ENCODE data around the gene ACKR1. TPM values are rescaled to one million over a fixed set of nuclear protein-coding genes. Genes with fewer than 3 reads are reported as not detected.

Gene ACKR1
- total RNA-seq, 1 donor from 2014 or later: not detected

- Histone ChIP-seq H3K4me3 (no peak overlapping the region), H3K4me2 (no peak overlapping the region), H3K79me2 (ENCODE audit: low read depth) (no peaks in the 10 kb centered on the region), H3K9me3 (ENCODE audit: low read depth) (no peaks in the 10 kb centered on the region), H3K36me3 (no peaks in the 10 kb centered on the region), H4K20me1 (ENCODE audit: low read depth) (no peaks in the 10 kb centered on the region), H3K27me3 (peaks cover 18% of the 10 kb centered on the region), H3K27ac (no peak overlapping the region), H3F3A (ENCODE audit: low read depth) (no peaks in the 10 kb centered on the region), H3K4me1 (peaks cover 20% of the 10 kb centered on the region), H2AFZ (replicated peaks) (no peak overlapping the region), H3K9ac (no peak overlapping the region)
- Mint-ChIP-seq H3K27me3 (ENCODE audit: insufficient read depth, low read depth) (peaks cover 23% of the 10 kb centered on the region), H3K27ac (no peak overlapping the region), H3K9me3 (no peaks in the 10 kb centered on the region), H3K4me1 (peaks cover 39% of the 10 kb centered on the region), H3K4me3 (no peak overlapping the region), H3K36me3 (no peaks in the 10 kb centered on the region)
- DNase-seq (ENCODE audit: low spot score): no peak
- no peak for TF ChIP-seq EZH2 (IDR thresholded peaks at IDR 0.05)
- TF ChIP-seq EZH2phosphoT487 (IDR thresholded peaks at IDR 0.05): no peak
Observed at GRCh38 chr1:159207080-159207479, 2.4 kb downstream of the ACKR1 start.

GRCh38 chr1:159207774-159208173 lies 3.1 kb downstream of the ACKR1 start:
- Histone ChIP-seq H3K27me3 (peaks cover 21% of the 10 kb centered on the region), H3K4me2 (peak overlapping the region; percentile 72), H3K4me1 (peaks cover 20% of the 10 kb centered on the region), H4K20me1 (ENCODE audit: low read depth) (no peaks in the 10 kb centered on the region), H2AFZ (replicated peaks) (peak overlapping the region; percentile 15), H3F3A (ENCODE audit: low read depth) (no peaks in the 10 kb centered on the region), H3K36me3 (no peaks in the 10 kb centered on the region), H3K27ac (no peak overlapping the region), H3K4me3 (peak overlapping the region; percentile 38), H3K9ac (no peak overlapping the region), H3K9me3 (ENCODE audit: low read depth) (no peaks in the 10 kb centered on the region), H3K79me2 (ENCODE audit: low read depth) (no peaks in the 10 kb centered on the region)
- Mint-ChIP-seq H3K36me3 (no peaks in the 10 kb centered on the region), H3K4me1 (peaks cover 32% of the 10 kb centered on the region), H3K27me3 (ENCODE audit: insufficient read depth, low read depth) (peaks cover 23% of the 10 kb centered on the region), H3K27ac (no peak overlapping the region), H3K9me3 (no peaks in the 10 kb centered on the region), H3K4me3 (no peak overlapping the region)
- DNase-seq (ENCODE audit: low spot score): peak; percentile 53
- no peak for TF ChIP-seq EZH2 (IDR thresholded peaks at IDR 0.05)
- TF ChIP-seq CTCF (IDR thresholded peaks at IDR 0.05): no peak
- TF ChIP-seq EZH2phosphoT487 (IDR thresholded peaks at IDR 0.05): no peak

- H3K27ac ChIP-seq: no peak overlapping the region
- no peaks in the 10 kb centered on the region for H3K9me3 Mint-ChIP-seq
- H2AFZ ChIP-seq (replicated peaks): peak overlapping the region; percentile 15
- no peak overlapping the region for H3K27ac Mint-ChIP-seq
- no peak overlapping the region for H3K9ac ChIP-seq
- H3K4me2 ChIP-seq: peak overlapping the region; percentile 72
- peaks cover 21% of the 10 kb centered on the region for H3K27me3 ChIP-seq
- no peaks in the 10 kb centered on the region for H3K36me3 ChIP-seq
- peak; percentile 76 for DNase-seq (ENCODE audit: low spot score)
- no peaks in the 10 kb centered on the region for H4K20me1 ChIP-seq (ENCODE audit: low read depth)
- H3K4me1 Mint-ChIP-seq: peaks cover 29% of the 10 kb centered on the region
- H3K36me3 Mint-ChIP-seq: no peaks in the 10 kb centered on the region
- no peaks in the 10 kb centered on the region for H3K79me2 ChIP-seq (ENCODE audit: low read depth)
- H3K9me3 ChIP-seq (ENCODE audit: low read depth): no peaks in the 10 kb centered on the region
- H3F3A ChIP-seq (ENCODE audit: low read depth): no peaks in the 10 kb centered on the region
- H3K4me3 Mint-ChIP-seq: no peak overlapping the region
- peak overlapping the region; percentile 38 for H3K4me3 ChIP-seq
- TF ChIP-seq CTCF (IDR thresholded peaks at IDR 0.05) (no peak), EZH2 (IDR thresholded peaks at IDR 0.05) (no peak), EZH2phosphoT487 (IDR thresholded peaks at IDR 0.05) (no peak)
- H3K4me1 ChIP-seq: peaks cover 20% of the 10 kb centered on the region
- peaks cover 23% of the 10 kb centered on the region for H3K27me3 Mint-ChIP-seq (ENCODE audit: insufficient read depth, low read depth)
Observed at GRCh38 chr1:159208175-159208825, 3.6 kb downstream of the ACKR1 start.

- H3K27me3 Mint-ChIP-seq (ENCODE audit: insufficient read depth, low read depth): peaks cover 23% of the 10 kb centered on the region
- Histone ChIP-seq H3K4me2 (peak overlapping the region; percentile 72), H3K36me3 (no peaks in the 10 kb centered on the region), H3K4me1 (peaks cover 20% of the 10 kb centered on the region), H3K9me3 (ENCODE audit: low read depth) (no peaks in the 10 kb centered on the region), H3K79me2 (ENCODE audit: low read depth) (no peaks in the 10 kb centered on the region), H3K4me3 (no peak overlapping the region), H4K20me1 (ENCODE audit: low read depth) (no peaks in the 10 kb centered on the region), H3K27me3 (peaks cover 21% of the 10 kb centered on the region), H3K27ac (no peak overlapping the region), H3K9ac (no peak overlapping the region), H3F3A (ENCODE audit: low read depth) (no peaks in the 10 kb centered on the region), H2AFZ (replicated peaks) (no peak overlapping the region)
- TF ChIP-seq CTCF (IDR thresholded peaks at IDR 0.05): no peak
- no peak for TF ChIP-seq EZH2phosphoT487 (IDR thresholded peaks at IDR 0.05)
- TF ChIP-seq EZH2 (IDR thresholded peaks at IDR 0.05): no peak
- no peak overlapping the region for H3K4me3 Mint-ChIP-seq
- H3K27ac Mint-ChIP-seq: no peak overlapping the region
- H3K9me3 Mint-ChIP-seq: no peaks in the 10 kb centered on the region
- H3K36me3 Mint-ChIP-seq: no peaks in the 10 kb centered on the region
- DNase-seq (ENCODE audit: low spot score): no peak
- H3K4me1 Mint-ChIP-seq: peaks cover 22% of the 10 kb centered on the region
Observed at GRCh38 chr1:159209061-159209460, 4.4 kb downstream of the ACKR1 start.

Data from neural progenitor cell (in vitro differentiated cells).